Pulmonary artery endothelial cell (primary cell): ENCODE data around the gene GOT1. TPM values are rescaled to one million over a fixed set of nuclear protein-coding genes. Genes with fewer than 3 reads are reported as not detected.

Experiments used
- DNase-seq: peaks from one replicate; pipeline ENCODE4 v3.0.0-alpha.2; 2011; ENCODE audit warnings: low read depth, low spot score
- total RNA-seq: library from RNA; depleted of rRNA; stranded (reverse); fragments of >200 nt; gene quantifications from 2 replicates; pipeline ENCODE4 v1.2.3, GENCODE V29; 2014

The GOT1 gene
- total RNA-seq, 1 donor from 2014 or later = 29.6 TPM

- no peak for DNase-seq
Observed at GRCh38 chr10:99433378-99434020, 3.1 kb upstream of the GOT1 start.

- no peak for DNase-seq
Observed at GRCh38 chr10:99432881-99433280, 2.5 kb upstream of the GOT1 start.

GRCh38 chr10:99432047-99432446 is 1.6 kb upstream of the GOT1 start:
- DNase-seq = no peak

DNA sequence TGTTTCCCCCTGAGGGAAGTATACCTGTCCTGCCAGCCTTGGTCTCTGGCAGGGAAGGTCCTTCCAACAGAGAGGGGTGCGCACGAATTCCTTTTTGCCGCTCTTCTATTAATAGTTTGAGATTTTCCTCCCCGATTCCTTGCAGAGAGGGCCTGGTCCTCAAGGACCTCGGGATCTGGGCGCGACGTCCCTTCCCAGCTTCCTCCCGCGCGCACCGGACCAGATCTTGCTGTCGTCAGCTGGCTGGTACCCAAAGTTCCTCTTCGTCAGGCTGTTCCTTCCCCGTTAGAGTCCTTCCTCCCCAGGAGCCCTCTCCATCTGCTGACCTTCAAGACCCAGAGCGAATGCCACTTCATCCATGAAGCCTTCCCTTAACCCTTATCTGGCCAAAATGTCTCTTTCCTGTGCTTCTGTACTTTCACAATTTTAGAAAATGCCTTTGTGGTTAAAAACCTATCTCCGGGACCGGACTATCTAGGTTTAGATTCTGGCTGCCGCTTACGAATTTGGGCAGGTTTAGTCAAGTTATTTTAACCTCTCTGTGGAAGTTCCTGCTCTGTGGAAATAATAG is 851 bp upstream of the GOT1 start:
- no peak for DNase-seq

- DNase-seq = no peak
Observed at GRCh38 chr10:99430116-99430450, 341 bp downstream of the GOT1 start.

DNA sequence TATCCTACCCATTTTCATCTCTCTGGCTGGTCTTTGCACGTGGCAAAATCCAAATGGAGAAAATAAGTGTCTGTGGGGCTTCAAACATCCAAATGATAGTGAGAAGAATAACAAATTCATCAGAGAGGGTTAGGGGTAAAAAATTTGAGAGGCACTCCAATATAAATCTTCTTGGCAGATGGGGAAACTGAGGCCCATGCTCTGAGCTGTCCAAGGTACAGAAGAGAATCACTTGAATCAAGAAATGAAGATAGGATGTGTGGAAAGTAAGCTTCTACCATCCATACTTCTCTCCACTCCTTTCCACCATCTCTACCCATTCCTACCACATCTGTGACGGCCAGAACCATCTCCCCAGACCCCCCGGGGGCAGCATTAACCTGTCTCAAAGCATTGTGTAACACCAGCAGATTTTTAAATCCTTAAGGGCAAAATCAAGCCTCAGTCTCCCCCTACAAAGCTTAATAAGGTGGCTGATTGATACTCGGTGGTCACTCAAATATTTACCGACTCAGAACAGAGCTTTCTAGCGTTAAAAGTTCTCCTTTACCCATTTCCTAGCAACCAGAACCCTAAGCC is 818 bp downstream of the GOT1 start:
- no peak for DNase-seq

GRCh38 chr10:99427566-99428190 is 2.7 kb downstream of the GOT1 start:
- DNase-seq = no peak

DNA sequence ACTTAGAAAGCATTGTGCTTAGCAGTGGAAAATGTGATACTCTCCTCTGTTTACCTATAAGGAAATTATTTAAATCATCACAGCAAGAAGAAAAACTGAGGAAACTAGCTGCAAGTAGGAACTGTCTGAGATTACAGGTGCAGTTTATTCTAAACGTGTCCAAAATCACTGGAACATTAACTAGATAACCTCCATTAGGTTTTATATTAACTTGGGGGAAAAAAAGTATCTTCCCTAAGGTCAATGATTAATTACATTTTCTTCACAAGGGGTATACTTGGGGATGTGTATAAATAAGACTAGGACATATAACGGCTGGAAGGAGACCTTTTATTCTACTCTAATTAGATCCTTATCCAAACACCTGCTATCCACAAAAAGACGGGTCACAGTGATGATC is 3.7 kb downstream of the GOT1 start:
- DNase-seq = no peak

DNA sequence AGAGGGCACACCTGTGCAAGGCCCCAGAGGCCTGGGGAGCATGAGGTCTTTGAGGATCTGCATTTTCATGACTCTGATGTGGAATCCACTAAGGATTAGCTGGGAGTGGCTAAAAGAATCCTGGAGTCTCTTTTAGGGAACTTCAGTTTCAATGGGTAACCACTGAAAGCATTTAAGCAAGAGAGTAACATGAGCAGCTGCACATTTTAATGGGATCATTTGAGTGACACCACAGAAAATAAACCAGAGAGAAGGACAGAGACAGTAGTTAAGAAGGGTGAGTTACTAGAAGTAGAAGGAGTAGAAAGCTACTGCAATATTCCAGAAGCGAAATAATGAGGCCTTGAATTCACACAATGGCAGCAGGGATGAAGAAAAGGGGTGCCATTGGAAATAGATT is 5.2 kb downstream of the GOT1 start:
- DNase-seq = no peak

DNA sequence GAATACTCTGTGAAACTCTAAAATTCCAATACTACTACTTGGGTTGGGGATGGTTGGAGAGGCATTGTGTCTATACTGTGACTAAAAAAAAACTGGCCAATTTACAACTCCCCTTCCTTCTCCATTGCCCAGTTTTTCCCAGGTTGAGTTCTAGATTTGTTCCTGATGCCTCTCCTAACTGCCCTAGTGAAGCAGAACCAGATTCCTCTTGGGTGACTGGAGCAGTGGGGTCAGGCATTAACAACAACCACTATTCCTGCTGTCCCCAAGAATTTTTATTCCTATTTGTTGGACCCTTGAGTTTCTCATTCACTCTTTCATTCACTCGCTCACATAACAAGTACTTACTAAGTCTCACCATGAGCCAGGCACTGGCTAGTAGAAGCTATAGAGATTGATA is 5.8 kb downstream of the GOT1 start:
- DNase-seq = no peak

- no peak for DNase-seq
Observed at GRCh38 chr10:99422529-99423096, 7.8 kb downstream of the GOT1 start.

DNA sequence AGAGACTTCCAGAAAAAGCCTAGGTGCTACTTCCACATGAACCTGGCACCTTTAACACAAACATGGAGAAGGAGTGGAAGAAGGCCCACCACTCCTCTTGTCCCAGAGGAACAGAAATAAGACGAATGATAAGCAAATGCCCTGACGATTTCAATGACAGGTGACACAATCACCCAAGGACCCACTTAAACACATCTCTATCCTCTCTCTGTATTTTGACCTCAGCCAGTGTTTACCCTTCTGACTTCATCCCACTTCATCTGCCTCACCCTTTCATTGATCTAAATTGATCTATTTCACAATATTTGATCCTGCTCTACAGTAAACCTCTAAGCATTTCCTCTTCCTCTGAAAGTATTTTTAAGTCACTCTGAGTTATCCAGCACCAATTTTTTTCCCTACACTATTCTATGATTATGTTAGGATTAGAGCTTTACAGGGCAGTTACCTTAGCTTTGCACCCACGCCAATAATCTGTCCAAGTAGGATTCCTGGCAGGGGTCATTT is 9.1 kb downstream of the GOT1 start:
- no peak for DNase-seq

DNA sequence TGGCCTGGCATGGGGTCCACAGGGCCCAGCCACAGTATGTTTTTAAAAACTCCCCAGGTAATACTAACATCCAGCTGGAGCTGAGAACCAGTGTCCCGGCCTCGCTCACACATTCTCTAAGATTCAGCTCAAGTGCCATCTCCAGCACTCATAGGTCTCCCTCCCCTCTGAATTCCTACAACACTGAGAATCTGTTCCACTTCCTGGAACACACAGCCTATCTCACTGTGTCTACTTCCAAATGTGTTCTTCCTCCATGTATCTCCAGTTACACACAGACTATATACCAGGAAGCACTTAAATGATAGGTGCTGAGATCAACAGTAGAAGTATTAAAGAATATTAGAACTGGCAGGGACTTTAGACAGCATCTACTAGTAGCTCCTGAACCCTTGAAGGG is 10.7 kb downstream of the GOT1 start:
- no peak for DNase-seq

DNA sequence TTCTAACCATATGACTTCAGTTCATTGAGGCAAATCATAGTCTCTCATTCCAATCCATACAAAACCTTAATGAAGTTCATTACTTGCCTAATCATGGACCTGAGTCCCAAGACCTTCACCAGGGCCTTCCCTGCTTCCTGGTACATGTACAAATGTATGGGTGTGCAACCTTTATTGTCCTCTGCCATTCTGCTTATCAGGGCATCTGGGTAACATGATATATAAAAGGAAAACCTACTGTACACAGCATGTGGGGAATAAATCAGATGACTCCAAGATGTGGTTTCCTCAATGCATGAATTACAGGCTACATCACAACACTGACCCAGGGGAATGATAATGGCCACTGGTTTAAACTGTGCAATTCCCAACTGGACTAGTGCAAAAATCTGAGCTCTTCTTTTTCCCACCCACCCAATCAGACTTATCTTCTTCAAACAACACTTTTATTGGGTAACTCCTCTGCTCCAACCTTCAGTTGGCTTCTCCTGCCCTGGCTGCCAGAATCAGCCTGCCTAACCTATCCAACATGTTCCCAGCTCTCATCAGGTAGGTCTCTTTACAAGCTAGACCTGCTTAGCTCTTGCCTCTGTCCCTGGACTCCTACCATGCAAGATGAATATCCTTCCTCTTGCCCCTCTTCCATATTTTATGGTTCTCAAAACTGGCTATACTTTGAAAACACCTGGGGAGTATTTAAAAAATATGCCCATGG is 11.4 kb downstream of the GOT1 start:
- no peak for DNase-seq

DNA sequence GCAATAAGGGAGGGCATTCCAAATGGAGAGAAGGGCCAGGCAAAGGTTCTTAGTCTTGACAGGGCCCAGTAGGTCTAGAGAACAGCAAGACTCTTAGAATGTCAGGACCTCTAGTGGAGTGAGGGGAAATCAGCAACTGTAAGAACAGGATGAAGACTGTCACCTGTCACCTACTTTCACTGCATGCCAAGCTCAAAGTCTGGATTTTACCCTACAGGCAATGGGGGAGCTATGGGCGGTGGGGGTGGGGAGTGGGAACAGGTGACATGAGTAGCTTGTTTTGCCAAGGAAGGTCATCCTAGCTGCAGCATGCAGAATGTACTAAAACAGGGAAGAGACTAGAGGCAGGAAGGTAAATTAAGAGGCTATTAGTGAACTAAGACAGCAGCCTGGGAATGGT is 18.3 kb downstream of the GOT1 start:
- DNase-seq = no peak

DNA sequence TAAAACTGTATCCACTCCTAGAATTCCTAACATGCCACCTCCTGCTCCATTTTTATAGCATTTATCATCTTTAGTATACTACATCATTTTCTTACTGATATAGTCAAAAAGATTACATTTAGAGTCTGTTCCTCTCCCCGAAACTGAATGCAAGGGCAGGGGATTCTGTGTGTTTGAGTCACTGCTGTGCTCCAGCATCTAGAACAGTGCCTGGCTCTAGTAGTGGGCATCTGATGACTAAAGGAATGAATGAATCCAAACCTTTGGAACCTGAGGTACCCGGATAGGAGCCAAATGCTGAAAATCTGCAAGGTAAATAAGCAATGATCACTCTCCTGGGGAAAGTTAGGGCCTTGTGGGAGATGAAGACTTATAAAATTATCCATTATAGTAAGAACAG is 18.9 kb downstream of the GOT1 start:
- DNase-seq = no peak

DNA sequence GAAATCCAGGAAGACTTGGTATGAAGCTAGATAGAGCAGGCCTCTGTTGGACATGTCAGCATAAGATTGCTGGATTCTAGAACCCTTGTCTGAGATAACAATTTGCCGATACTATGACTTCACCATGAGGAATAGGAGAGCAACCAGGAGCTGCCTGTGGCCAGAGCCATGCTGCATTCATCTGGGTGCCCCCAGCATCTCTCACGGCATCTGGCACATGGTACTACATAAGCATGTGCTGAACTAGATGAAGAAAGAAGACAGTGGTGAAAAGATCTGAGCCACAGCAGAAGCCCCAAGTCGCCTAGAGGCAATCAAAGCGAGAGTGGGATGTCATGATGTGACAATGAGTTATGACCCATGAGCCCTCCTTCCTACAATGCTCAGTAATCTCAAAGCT is 19.5 kb downstream of the GOT1 start:
- no peak for DNase-seq

DNA sequence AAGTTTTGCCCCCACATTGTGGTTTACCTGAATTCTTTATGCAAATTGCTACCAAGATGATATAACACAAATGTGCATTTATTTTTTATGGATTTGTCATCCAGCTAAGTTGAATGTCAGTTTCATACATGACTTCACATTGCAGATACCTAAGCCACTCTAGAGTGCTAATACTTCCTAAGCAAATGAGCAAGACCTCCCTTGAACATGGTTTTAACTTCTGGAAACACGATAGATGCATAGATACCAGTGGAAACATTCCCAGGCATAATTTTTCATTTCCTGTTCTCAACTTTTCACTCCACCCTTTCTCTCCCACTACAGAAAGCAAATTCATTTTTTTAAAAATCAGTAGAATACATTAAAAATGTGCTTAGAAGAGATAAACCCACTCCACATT is 20.3 kb downstream of the GOT1 start:
- DNase-seq = no peak

DNA sequence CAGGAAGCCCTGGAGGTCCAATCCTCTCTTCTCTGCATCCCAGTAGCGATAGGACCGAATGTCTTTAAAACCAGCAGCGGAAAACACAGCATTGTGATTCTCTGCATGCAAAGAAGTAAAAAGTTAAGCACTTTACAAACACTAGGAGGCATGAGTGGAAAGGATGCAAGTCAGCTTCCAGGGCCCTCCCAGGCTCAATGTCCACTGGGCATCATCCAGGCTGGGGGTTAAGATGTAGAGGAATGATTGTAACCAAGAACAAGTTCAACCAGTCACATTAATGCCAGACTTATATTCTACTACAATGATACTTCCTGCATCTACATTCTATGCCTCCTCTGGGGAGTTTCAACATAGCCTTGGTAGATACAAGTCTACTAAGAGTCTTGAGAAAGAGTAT is 24.3 kb downstream of the GOT1 start:
- DNase-seq = no peak

- DNase-seq = peak; percentile 59
Observed at GRCh38 chr10:99403674-99404073, 26.8 kb downstream of the GOT1 start.

DNA sequence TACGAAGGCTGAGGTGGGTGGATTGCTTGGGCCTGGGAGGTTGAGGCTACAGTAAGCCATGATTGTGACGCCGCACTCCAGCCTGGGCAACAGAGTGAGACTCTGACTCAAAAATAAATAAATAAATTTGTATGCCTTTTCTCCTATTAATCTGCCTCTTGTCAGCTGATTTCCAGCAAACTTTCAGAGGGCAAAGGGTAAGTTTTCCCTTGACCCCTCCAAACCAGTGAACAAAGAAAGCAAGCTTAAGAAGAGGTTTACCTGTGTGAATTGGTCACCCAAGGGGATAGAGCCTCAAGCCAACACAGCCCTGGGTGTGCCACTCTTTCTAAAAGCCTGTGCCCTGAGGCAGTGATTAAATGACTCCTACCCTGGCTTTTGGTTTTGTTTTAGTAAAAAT is 30.8 kb downstream of the GOT1 start:
- DNase-seq = no peak

DNA sequence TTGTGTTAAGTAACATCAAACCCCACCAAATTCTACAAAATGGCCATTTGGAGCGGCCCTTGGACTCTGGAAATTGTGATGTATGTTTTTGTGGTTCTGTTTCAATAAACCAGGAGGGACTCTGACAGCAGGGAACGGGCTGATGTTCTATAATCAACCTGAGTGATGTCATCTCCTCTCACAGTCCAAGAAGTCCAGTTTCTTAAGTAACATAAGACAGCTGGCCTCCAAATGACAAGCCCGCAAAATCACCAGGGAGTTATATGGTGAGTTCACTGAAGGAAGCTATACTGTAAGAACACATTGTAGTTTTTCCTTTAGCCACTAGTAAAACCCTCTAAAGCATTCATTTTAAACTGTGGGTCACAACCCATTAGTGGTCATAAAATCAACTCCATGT is 34.0 kb downstream of the GOT1 start:
- no peak for DNase-seq
